HepG2 (cell line): ENCODE data around the gene BPIFA1. TPM values are rescaled to one million over a fixed set of nuclear protein-coding genes. Genes with fewer than 3 reads are reported as not detected.

ENCODE experiments used
- ARID4A ChIP-seq: sonication (generic); formaldehyde crosslinking; IDR thresholded peaks from 2 replicates; pipeline ENCODE4 v1.5.0; 2020; ENCODE audit warnings: mild to moderate bottlenecking, missing genetic modification reagents, borderline replicate concordance
- BATF2 ChIP-seq: sonication (generic); formaldehyde crosslinking; IDR thresholded peaks from 2 replicates; pipeline ENCODE4 v1.8.0; 2022; ENCODE audit warnings: mild to moderate bottlenecking, missing genetic modification reagents, moderate library complexity
- DNMT1 ChIP-seq: sonication (generic); formaldehyde crosslinking; IDR thresholded peaks from 2 replicates; pipeline ENCODE4 v1.5.1; 2020; ENCODE audit warnings: mild to moderate bottlenecking, missing genetic modification reagents
- ELF1 ChIP-seq: sonication (generic); formaldehyde crosslinking; IDR thresholded peaks from 2 replicates; pipeline ENCODE4 v1.4.0; 2020; ENCODE audit warnings: missing genetic modification reagents
- FOSL2 ChIP-seq: sonication (generic); formaldehyde crosslinking; IDR thresholded peaks from 2 replicates; pipeline ENCODE4 v1.4.0; 2020; ENCODE audit warnings: missing genetic modification reagents
- FOXO1 ChIP-seq: sonication (generic); formaldehyde crosslinking; IDR thresholded peaks from 2 replicates; pipeline ENCODE4 v1.4.0; 2020; ENCODE audit warnings: missing genetic modification reagents
- GTF2F1 ChIP-seq: fragments of 150-350 bp; IDR thresholded peaks from 2 replicates; pipeline ENCODE4 v1.6.1; 2014; ENCODE audit warnings: low read length
- HCFC1 ChIP-seq: fragments of 150-350 bp; IDR thresholded peaks from 2 replicates; pipeline ENCODE4 v1.6.1; 2014; ENCODE audit warnings: low read depth, low read length
- HNF1A ChIP-seq, 2 experiments: sonication (generic) in 1 of 2; formaldehyde crosslinking in 1 of 2; IDR thresholded peaks; 2 replicates each; pipeline versions ENCODE4 v1.4.0 to v1.6.1; 2016 to 2020; ENCODE audit warnings: borderline replicate concordance in 1 of 2, low read depth in 1 of 2, mild to moderate bottlenecking in 1 of 2, missing genetic modification reagents in 1 of 2
- JARID2 ChIP-seq: sonication (generic); formaldehyde crosslinking; IDR thresholded peaks from 2 replicates; pipeline ENCODE4 v1.8.1; 2023; ENCODE audit warnings: missing genetic modification reagents, inconsistent platforms; ENCODE audit not compliant: insufficient replicate concordance
- NRL ChIP-seq: sonication (generic); formaldehyde crosslinking; IDR thresholded peaks from 2 replicates; pipeline ENCODE4 v1.5.0; 2020; ENCODE audit warnings: missing genetic modification reagents, mild to moderate bottlenecking, moderate library complexity, borderline replicate concordance
- SMARCC2 ChIP-seq: fragments of 450-650 bp; IDR thresholded peaks from 2 replicates; pipeline ENCODE4 v1.6.1; 2017; ENCODE audit warnings: antibody characterized with exemption, mild to moderate bottlenecking
- SMC3 ChIP-seq: IDR thresholded peaks from 2 replicates; pipeline ENCODE4 v1.6.1; 2011; ENCODE audit warnings: low read length, improper control_type of control experiment
- TP53 ChIP-seq: sonication (generic); formaldehyde crosslinking; conservative IDR thresholded peaks from 2 replicates; pipeline ENCODE4 v1.4.0; 2020; ENCODE audit warnings: missing genetic modification reagents
- ZFYVE20 ChIP-seq: sonication (generic); formaldehyde crosslinking; IDR thresholded peaks from 2 replicates; pipeline ENCODE4 v1.8.0; 2023; ENCODE audit warnings: low read depth, mild to moderate bottlenecking, moderate library complexity, missing genetic modification reagents, borderline replicate concordance
- ZNF362 ChIP-seq: sonication (generic); formaldehyde crosslinking; IDR thresholded peaks from 2 replicates; pipeline ENCODE4 v1.4.0; 2020; ENCODE audit warnings: missing genetic modification reagents, mild to moderate bottlenecking, borderline replicate concordance
- ZNF383 ChIP-seq: sonication (generic); formaldehyde crosslinking; IDR thresholded peaks from 2 replicates; pipeline ENCODE4 v1.4.0; 2020; ENCODE audit warnings: missing genetic modification reagents, mild to moderate bottlenecking, borderline replicate concordance
- ZNF558 ChIP-seq: sonication (generic); formaldehyde crosslinking; IDR thresholded peaks from 2 replicates; pipeline ENCODE4 v1.9.0; 2022; ENCODE audit warnings: mild to moderate bottlenecking, missing genetic modification reagents, borderline replicate concordance
- ZNF724P ChIP-seq: sonication (generic); formaldehyde crosslinking; IDR thresholded peaks from 2 replicates; pipeline ENCODE4 v1.8.0; 2022; ENCODE audit warnings: missing genetic modification reagents, borderline replicate concordance
- ZSCAN9 ChIP-seq: IDR thresholded peaks from 2 replicates; pipeline ENCODE4 v1.6.1; 2016; ENCODE audit warnings: borderline replicate concordance
- polyA plus RNA-seq, 8 experiments: library from polyadenylated mRNA; depleted of rRNA in 3 of 8; stranded (reverse) in 7 of 8; unstranded in 1 of 8; fragments of >200 nt; fragmentation: Illumina TruSeq in 4 of 8; extraction: Trizol in 4 of 8; gene quantifications; 2 replicates each; pipeline versions ENCODE4 v1.2.1 to v1.2.3, GENCODE V29; 2011 to 2016; ENCODE audit warnings: low read depth in 4 of 8, missing spikeins in 1 of 8, mixed read lengths in 1 of 8; ENCODE audit not compliant: insufficient read depth in 1 of 8
- total RNA-seq, 5 experiments: library from RNA; depleted of rRNA; stranded (reverse); fragments of >200 nt; fragmentation: Illumina TruSeq; extraction: Trizol; gene quantifications; 2 replicates each; pipeline ENCODE4 v1.2.3, GENCODE V29; 2016; ENCODE audit warnings: low read depth in 1 of 5

Gene BPIFA1
- total and polyA plus RNA-seq, 2 of the 13 experiments (the other 11 are each of a cell fraction or from before 2014, with no cell fraction given) = not detected

GRCh38 chr20:33209789-33210188 lies 26.0 kb upstream of the BPIFA1 start (continued):
- TF ChIP-seq ARID4A (CRISPR knock-in tag) (peak; percentile 56; the same call in 1 of the 2 replicates), TP53 (CRISPR knock-in tag) (no peak), ZNF558 (CRISPR knock-in tag) (peak; percentile 92; the same call in 1 of the 2 replicates), ZSCAN9 (CRISPR knock-in tag) (peak; percentile 100), GTF2F1 (no peak), SMC3 (no peak), HNF1A (IDR thresholded peaks at IDR 0.05; ENCODE audit: low read depth) (no peak), HNF1A (CRISPR knock-in tag; IDR thresholded peaks at IDR 0.05; ENCODE audit: borderline replicate concordance) (no peak), ELF1 (CRISPR knock-in tag) (peak; percentile 70), NRL (CRISPR knock-in tag) (peak; percentile 84; the same call in 1 of the 2 replicates), SMARCC2 (no peak), HCFC1 (peak; percentile 38; the same call in 1 of the 2 replicates), ZNF383 (CRISPR knock-in tag) (no peak), JARID2 (peak; percentile 91), ZNF362 (CRISPR knock-in tag) (0 out of 2 replicates have a peak, but pooled peaks have one; percentile 39), FOXO1 (CRISPR knock-in tag) (peak; percentile 80), FOSL2 (CRISPR knock-in tag) (peak; percentile 82), ZNF724P (peak; percentile 89; the same call in 1 of the 2 replicates), DNMT1 (CRISPR knock-in tag) (0 out of 2 replicates have a peak, but pooled peaks have one; percentile 12), BATF2 (CRISPR knock-in tag) (peak; percentile 95), ZFYVE20 (peak; percentile 91; the same call in 1 of the 2 replicates)
